Psoas muscle (tissue), 8 donors: ENCODE results near the gene CD4. TPM values are rescaled to one million over a fixed set of nuclear protein-coding genes. Genes with fewer than 3 reads are reported as not detected.
A peak's percentile ranks its signal among the peaks of the same experiment; 100 is the strongest.

Experiments
- ATAC-seq, 4 donors: fragments of 200-7000 bp; cut with Tn5 transposase; one replicate each; pipeline ENCODE4 v1.9.1; 2020; ENCODE audit warnings: moderate library complexity in 3 of 4, mild to moderate bottlenecking in 2 of 4
- DNase-seq, 2 donors: peaks; one replicate each; pipeline ENCODE4 v3.0.0-alpha.2; 2020
- H3K27ac ChIP-seq: fragments of 200-600 bp; one replicate; pipeline ENCODE4 v1.8.0; 2022
- H3K27me3 ChIP-seq, 3 donors: fragments of 200-600 bp in 1 of 3; one replicate each; pipeline versions ENCODE4 v1.6.1 to v1.8.0; 2013 to 2022; ENCODE audit warnings: low read length in 2 of 3, mild to moderate bottlenecking in 2 of 3, moderate library complexity in 1 of 3; ENCODE audit not compliant: insufficient read depth in 3 of 3
- H3K36me3 ChIP-seq, 2 donors: fragments of 200-600 bp in 1 of 2; one replicate each; pipeline versions ENCODE4 v1.6.1 to v1.8.0; 2013 to 2022; ENCODE audit warnings: low read depth in 1 of 2, mild to moderate bottlenecking in 1 of 2, moderate library complexity in 1 of 2; ENCODE audit not compliant: insufficient read depth in 1 of 2
- H3K4me1 ChIP-seq: fragments of 200-600 bp; one replicate; pipeline ENCODE4 v1.8.0; 2022
- H3K4me3 ChIP-seq: fragments of 200-600 bp; one replicate; pipeline ENCODE4 v1.8.0; 2022; ENCODE audit warnings: mild to moderate bottlenecking
- H3K9me3 ChIP-seq: fragments of 200-600 bp; one replicate; pipeline ENCODE4 v1.8.0; 2022
- CTCF ChIP-seq: fragments of 200-600 bp; IDR thresholded peaks from one replicate; pipeline ENCODE4 v1.8.0; 2022; ENCODE audit warnings: antibody characterized with exemption
- WGBS, 3 donors: extraction: QIAGEN DNeasy Blood & Tissue Kit; methylation state at CpG; one replicate each; pipeline versions ENCODE4 v1.1.6 to v1.1.7; 2013; 5-methylcytosine and 5-hydroxymethylcytosine counted together
- intact Hi-C, 2 donors: fragments of 100-400 bp; cut with DNase I; formaldehyde crosslinking; loops; one replicate each; pipeline versions ENCODE4 v1.11.0 to v1.14.2; 2022
- polyA plus RNA-seq, 3 donors: library from polyadenylated mRNA; stranded (reverse); fragments of 200-250 nt; gene quantifications; one replicate each; pipeline ENCODE4 v1.2.3, GENCODE V29; 2013
- total RNA-seq, 4 donors: library from RNA; stranded (reverse); fragmentation: NEBNext Ultra II Directional in 2 of 4; extraction: Animal tissue kit (Norgen Biotek cat#: 25700) in 2 of 4; gene quantifications; one replicate each; pipeline versions ENCODE4 v1.2.1 to v1.2.4, GENCODE V29; 2021 to 2023
- donor health status: healthy with polysubstance abuse.
- donor health status: DM: no; HTN: no; CAD: no; lungs with moderate emphysema.
- donor health status: Bipolar disorder and iron deficiency.
- donor health status: healthy.
- donor health status: DM: yes; HTN: yes; CAD: no.
- donor health status: DM: no; HTN: no; CAD: no.
- donor health status: DM: no; HTN: no; CAD: no.
- donor health status: DM: yes; HTN: yes; CAD: no.

Gene CD4
- total and polyA plus RNA-seq, 7 donors, result 0.47 to 4.9 (median 2.3) TPM

GRCh38 chr12:6757028-6757690 lies 32.2 kb upstream of the CD4 start:
- DNase-seq (no peak), ATAC-seq (no peak)
- no peaks in the 10 kb centered on the region for H3K9me3 ChIP-seq
- peaks cover 6% of the 10 kb centered on the region for H3K4me1 ChIP-seq
- no peak for TF ChIP-seq CTCF
- H3K36me3 ChIP-seq, result peaks cover 0 to under 1% of the 10 kb centered on the region in 2 donors
- no peak overlapping the region for H3K4me3 ChIP-seq
- H3K27me3 ChIP-seq, result no peaks in the 10 kb centered on the region
- intact Hi-C loops, result loop anchor here in 1 of 2 donors (10.0 kb wide), 1 partner anchor 68 kb away; the partner anchor contains the start of genes GPR162 and P3H3
- no peak overlapping the region for H3K27ac ChIP-seq
- 81 to 83% (median 82%) methylated on average over 8 of the region's 8 CpGs for WGBS, 3 donors

GRCh38 chr12:6758506-6759095 lies 30.7 kb upstream of the CD4 start:
- H3K4me3 ChIP-seq, result no peak overlapping the region
- no peak for TF ChIP-seq CTCF
- no peaks in the 10 kb centered on the region for H3K36me3 ChIP-seq
- 85 to 86% (median 86%) methylated on average over 9 of the region's 9 CpGs for WGBS, 3 donors
- H3K27me3 ChIP-seq, result no peaks in the 10 kb centered on the region
- intact Hi-C loops, result loop anchor here in 1 of 2 donors (10.0 kb wide), 1 partner anchor 66 kb away; the partner anchor contains the start of genes GPR162 and P3H3
- ATAC-seq (no peak), DNase-seq (no peak)
- H3K27ac ChIP-seq, result no peak overlapping the region
- no peaks in the 10 kb centered on the region for H3K9me3 ChIP-seq
- H3K4me1 ChIP-seq, result peaks cover 4% of the 10 kb centered on the region

GRCh38 chr12:6759741-6760140 lies 29.6 kb upstream of the CD4 start:
- no peak for ATAC-seq
- intact Hi-C loops, result loop anchor here in 1 of 2 donors (10.0 kb wide), 1 partner anchor 65 kb away; the partner anchor contains the start of genes GPR162 and P3H3
- Histone ChIP-seq H3K9me3 (no peaks in the 10 kb centered on the region), H3K27ac (no peak overlapping the region), H3K4me3 (no peak overlapping the region), H3K27me3 (no peaks in the 10 kb centered on the region), H3K36me3 (no peaks in the 10 kb centered on the region), H3K4me1 (peaks cover 3% of the 10 kb centered on the region)
- no peak for TF ChIP-seq CTCF
- no peak for DNase-seq
- WGBS, 3 donors, result 83 to 87% (median 85%) methylated on average over 5 of the region's 5 CpGs

GRCh38 chr12:6763380-6763779 lies 25.9 kb upstream of the CD4 start:
- peak overlapping the region; percentile 84 for H3K4me3 ChIP-seq
- ATAC-seq, result no peak

More at GRCh38 chr12:6763380-6763779, 25.9 kb upstream of the CD4 start:
- TF ChIP-seq CTCF, result no peak
- H3K36me3 ChIP-seq, result no peaks in the 10 kb centered on the region
- peaks cover 0 to 9% (median 0%) of the 10 kb centered on the region in 3 donors for H3K27me3 ChIP-seq
- peaks cover 17% of the 10 kb centered on the region for H3K4me1 ChIP-seq
- DNase-seq, result no peak
- intact Hi-C loops, result no loop called here
- H3K27ac ChIP-seq, result peak overlapping the region; percentile 80
- 50 to 56% (median 53%) methylated on average over 4 of the region's 4 CpGs for WGBS, 3 donors
- H3K9me3 ChIP-seq, result no peaks in the 10 kb centered on the region
